ENCODE data around the gene LYSMD3.

Gene LYSMD3

DNA sequence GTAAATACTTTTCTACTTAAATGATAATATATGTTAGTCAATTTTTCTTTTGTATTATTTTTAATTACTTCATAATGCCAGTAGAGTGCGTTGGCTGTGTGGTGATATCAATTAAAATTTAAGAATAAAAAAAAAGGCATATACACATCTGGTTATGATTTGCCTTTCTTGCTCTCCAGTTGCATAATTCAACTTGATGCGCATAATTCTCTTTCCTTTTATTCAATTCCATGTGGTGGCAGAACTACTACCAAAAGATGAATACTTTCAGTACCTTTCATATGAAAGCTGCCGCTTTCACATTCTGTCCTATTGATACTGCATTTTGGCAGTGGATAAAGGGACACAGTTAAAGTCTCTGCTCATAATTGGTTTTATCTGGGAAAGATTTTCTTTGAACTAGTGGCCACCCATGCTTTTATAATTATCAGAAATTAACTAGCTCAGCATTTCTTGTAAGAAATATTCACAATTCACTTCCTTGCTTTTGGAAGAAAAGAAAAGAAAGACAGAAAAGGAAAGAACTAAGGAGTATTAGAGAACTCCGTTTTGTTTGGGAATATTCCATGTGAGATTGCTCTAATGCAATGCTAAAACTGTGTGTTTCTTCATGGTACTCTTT lies 16.9 kb upstream of the LYSMD3 start:
- DNase-seq = no peak

DNA sequence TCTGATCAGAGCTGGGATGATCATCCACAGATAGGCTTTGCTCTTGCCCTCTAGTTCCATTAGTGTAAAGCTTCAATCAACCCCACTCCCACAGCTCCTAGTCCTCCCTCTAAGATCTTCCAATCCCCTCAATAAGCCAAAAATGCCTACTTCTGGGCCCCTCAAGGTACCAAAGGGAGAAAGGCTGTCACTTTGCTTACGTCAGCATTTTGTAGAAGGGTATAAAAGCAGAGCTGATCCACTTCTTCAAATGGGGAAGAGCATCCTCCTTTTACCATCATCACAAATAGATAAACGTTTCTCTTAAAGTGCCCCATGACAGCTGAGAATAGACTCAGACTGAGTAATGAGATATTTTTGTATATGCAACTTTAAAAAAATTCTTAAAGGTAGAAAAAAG lies 16.1 kb upstream of the LYSMD3 start:
- DNase-seq = no peak

DNA sequence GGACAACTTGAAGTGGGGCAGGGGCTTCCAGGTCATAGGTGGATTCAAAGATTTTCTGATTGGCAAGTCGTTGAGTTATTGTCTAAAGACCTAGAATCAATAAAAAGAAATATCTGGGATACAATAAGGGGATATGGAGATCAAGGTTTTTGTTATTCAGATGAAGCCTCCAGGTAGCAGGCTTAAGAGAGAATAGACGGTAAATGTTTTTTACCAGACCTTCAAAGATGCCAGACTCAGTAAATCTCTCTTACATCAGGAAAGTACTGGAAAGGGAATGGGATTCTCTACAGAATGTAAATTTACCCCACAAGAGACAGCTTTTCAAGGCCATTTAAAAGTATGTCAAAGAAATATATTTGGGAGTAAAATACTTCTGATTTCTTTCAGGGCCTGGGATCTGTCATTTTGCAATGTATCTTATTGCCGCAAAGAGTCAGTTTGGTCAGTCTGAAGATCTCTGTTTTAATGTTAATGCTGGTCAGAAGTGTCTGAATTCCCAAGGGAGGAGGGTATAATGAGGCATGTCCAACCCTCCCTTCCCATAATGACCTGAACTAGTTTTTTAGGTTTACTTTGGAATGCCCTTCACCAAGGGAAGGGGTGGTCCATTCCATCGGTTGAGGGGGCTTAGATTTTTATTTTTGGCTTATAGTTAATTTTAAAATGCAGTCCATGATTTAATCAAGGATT lies 13.6 kb upstream of the LYSMD3 start:
- no peak for DNase-seq

DNA sequence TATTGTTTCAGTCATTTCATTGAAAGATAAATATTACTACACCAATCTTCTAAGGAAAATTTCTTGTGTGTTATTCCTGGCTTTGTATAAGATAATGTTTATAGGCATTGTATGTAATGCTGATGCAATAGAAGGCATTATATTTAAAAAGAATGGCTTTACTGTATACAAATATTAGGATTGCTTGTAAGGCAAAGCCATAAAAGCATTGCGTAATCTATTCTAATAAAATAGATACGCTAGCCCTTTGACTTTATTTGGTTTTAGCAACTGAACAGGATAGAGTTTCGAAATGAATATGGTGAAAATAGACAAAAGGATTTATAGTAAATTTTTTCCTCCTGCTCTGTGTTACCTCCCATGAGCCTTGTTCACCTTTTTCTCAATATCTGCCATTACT lies 5.5 kb upstream of the LYSMD3 start:
- no peak for DNase-seq

DNA sequence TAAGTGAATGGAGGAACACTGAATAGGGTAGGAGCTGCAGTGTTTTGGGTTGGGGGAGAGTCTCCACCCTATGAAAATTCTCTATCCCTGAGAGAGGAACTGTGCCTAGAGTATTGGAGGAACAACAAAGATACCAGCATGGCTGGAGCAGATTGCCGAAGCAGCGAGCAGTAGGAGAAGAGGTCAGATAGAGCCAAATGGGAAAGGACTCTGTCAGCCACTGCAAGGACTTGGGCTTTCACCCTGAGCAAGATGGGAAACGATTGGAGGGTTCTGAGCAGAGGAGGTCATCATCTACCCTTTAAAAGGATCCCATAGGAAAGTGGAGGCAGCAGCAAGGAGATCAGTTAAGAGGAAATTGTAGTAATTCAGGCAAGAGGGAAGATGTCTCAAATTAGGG lies 4.4 kb upstream of the LYSMD3 start:
- DNase-seq = no peak

DNA sequence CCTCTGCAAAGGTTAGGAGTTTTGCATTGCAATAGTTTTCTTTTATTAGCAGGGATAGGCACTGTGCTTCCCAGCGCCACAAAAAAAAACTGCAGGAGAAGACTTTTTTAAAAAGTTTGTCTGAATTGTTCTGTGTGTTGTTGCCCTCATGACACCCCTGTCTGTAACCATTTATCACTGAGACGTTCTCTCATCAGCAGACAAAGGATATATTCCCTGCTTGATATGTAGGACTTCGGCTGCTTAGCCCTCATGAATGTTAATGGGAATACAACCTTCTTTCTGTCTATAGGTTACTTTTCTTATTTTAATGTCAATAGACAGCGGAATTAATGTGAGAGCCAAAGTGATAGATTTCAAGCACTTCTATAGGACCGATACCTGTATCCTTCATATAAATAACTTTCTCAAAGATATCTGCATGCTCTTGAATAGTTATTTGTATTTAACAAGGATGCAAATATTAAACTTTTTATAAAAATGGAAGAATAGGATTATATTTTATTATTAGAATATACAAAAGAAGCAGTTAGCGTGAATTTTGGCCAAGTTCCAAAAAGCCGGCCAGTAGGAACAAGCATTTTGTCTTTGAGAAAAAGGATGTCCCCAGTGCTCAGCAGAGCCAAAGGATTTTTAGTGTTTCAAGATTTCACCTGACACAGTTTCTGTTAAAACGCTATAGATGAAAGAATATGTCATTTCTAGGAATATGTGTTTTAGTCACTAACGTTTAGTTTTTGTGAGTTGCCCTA lies 1.5 kb upstream of the LYSMD3 start:
- DNase-seq = no peak

DNA sequence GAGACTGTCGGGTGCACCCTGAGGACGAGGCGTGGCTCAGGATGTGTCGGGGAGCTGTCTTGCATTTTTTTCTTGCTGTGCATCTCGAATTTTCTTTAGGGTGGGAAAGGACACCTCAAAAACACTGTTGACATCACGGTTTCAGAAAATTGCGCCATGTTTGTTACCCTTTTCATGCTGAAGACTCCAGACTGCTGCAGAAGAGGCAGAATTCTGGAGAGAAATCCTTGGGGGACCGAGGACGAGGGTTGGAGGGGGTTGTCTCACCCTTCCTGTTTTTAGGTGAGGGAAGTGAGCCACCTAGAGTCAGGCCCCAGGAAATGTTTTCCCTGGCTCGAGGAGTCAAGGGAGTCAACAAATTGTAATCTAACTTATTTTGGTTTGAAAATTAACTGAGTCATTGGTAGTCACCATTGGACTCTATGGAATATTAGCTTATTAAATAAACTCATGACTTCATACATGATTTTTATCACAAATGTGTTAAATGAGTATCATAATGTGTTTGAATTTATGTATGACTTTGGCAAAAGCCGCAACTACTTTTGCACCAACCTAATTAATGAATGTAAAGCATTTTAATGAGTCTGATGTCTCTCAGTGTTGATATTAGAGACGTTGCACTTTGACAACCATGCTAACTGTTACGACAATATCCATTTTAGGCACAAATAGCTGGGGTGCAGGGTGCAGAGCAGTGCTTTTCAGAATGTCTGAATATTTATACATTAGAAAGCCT lies 724 bp upstream of the LYSMD3 start:
- DNase-seq = no peak

DNA sequence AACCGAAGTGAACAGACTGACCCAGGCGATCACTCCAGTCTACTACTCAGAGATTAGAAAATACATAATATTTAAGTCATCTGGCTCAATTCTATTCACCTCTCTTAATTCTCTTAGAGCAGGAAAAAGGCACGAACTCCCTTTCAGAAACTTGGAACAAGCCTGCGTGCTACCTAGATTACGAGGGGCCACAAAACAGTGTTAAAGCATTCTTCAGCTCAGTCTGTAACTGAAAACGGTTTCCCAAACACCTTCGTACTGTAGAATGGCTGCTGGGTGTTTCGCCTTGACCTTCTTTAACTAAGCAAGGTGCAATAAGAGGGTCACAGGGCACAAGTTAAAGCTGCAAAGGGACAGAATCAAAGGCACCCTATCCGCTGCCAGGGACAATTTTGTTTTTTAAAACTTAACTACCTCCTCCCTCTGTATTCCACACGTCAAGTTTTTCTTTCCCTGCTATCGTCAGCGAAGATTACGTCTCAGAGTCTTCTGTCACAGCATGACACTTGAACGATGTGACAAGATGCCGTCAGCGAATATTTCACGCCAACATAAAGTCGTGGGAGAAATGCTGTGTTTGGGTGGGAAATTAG lies 687 bp downstream of the LYSMD3 start:
- DNase-seq = no peak

DNA sequence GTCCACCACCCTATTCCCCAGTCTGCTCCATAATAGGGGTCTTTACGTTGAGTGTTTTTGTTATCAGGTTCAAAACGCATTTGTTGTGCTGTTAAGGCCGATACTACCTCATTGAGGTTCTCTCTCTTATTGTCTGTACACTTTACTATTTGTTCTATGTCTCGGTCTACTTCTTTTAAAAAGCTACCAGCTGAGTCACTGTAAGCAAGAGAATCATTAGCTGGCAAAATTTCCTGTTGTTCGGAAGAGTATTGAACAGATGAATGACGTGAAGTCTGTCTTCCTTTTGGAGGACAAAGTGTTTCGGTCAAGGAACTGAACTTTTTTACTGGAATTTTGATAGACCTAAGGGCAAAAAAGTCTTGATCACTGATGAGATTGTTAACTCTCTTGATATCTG lies 10.3 kb downstream of the LYSMD3 start:
- no peak for DNase-seq

DNA sequence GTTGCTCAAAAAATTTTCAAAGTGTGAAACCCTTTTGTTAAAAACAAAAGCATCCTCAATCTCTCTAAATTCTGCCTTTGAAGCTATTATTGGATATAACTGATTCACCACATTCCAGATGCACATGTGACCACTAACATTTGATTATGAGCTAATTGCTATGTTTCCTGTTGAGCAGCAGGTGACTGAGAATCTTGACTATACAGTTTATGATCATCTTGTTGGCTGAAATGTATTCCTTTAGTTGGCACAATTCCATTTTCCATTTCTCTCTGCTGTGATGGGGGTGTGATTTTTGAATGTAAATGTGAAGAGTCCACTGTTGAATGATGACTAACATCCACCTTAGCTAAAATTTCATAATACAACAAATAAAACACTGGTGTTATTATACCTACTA lies 10.7 kb downstream of the LYSMD3 start:
- DNase-seq = no peak

DNA sequence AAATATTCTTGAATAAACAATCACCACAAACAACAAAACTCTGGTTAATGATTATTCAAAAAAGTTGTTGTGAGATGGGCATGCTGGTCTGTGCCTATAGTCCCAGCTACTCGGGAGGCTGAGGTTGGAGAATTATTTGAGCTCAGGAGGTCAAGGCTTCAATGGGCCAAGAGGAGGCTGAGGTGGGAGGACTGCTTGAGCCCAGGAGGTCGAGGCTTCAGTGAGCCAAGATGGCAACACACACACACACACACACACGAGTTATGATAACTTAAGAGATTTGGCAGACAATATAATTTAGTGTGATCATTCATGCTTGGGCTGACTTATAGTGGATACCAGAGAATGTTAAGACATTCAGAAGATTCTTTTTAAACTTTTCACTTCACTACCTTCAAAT lies 14.9 kb downstream of the LYSMD3 start:
- no peak for DNase-seq

DNA sequence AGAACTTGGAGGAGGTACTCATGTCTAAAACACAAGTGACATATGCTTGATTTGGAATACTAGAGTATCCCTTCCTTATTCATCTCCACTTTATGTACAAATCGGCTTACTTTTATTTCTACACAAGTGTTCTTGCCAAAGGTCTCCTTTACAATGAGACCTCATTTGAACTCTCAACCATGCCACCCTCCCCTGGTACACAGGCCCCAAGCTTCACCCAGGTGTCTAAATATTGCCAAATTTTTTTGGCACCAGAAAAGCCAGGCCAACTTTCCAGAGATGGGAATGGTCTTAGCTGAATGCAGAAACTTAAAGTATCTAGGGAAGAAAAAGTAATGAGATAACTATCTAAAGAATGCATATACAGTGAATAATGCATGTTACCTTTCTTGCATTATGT lies 18.9 kb downstream of the LYSMD3 start:
- no peak for DNase-seq

DNA sequence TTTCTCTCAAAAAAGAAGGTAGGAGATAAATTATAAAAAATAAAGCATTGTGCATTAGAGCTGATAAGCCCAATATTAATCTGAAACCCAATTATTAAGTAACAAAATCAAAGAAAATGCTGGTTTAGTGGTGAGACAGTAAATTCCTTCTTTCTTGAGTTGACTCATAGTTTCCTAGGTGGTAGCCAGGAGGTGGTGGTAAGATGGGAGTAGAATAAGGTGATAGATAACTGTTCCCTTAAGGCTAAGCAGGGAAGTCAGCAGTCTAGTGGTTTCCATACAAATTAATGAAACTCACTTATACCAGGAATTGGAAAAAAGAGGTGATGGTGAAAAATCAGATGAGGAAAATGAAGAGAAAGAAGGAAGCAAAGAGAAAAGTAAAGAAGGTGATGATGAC lies 23.2 kb downstream of the LYSMD3 start:
- no peak for DNase-seq

DNA sequence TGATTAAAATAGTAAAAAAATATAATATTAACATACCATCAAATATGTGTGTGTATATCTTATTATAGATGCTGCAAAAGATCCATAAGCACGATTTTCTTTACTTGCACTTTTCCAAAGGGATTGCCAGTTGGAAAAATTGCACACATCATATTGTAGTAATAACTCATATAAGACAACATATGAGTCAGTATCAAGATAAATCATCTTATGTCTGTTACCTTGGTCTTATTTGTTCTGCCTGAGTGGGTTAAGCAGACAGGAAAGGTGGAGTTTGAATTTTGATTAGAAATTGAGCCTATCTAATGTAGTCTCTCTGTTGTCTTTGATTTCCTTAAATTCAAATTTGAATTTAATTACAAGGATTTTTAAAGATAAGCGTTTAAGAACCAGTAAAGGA lies 24.6 kb downstream of the LYSMD3 start:
- no peak for DNase-seq

DNA sequence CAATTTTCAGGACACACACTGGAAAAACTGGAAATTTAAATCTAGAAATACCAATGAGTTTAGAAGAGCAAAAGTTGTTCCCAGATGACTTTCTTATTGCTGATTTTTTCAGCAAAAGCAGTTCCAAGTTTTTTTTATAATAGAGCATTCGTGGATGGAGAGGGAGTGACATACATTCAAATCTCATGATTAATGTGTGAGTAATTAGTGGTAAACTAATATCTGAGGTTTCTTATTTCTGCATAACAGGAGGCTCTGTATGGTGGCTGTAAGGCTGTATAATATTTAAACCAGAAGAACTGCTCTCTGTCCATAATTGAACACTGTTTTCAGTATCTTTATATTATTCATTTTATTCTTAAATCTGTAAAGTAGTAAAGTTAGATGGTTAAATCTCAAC lies 25.8 kb downstream of the LYSMD3 start:
- DNase-seq = no peak

DNA sequence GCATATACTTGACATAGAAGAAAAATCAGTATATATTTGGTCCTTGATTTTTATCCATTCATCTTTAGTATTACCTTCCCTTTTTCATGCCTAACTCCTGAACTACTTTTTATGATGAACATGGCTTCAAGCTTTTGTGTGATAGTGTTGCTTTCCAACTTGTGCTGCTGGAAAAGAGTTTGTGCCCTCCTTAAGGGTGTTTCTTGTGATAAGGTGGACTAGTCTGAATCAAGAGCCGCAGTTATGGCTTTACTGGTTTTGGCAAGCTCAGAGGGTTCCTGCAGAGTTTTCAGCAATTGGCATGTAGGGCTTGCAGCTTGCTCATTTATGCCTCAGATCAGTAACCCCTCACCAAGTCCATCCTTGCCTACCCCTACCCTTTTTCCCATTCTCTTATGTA lies 34.2 kb downstream of the LYSMD3 start:
- no peak for DNase-seq

DNA sequence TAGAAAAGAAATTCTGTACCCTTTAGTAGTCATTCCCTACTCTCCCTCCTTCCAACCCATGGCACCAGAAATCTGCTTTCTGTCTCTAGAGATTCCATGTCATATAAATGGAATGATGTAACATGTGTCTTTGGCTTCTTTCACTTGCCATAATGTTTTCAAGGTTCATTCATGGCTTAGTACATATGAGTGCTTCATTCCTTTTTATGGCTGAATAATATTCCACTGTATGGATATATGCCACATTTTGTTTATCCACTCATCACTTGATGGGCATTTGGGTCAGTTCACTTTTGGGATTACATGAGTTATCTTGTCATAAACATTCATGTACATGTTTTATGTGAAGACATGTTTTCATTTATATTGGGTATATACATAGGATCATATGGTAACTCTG lies 35.3 kb downstream of the LYSMD3 start:
- no peak for DNase-seq

DNA sequence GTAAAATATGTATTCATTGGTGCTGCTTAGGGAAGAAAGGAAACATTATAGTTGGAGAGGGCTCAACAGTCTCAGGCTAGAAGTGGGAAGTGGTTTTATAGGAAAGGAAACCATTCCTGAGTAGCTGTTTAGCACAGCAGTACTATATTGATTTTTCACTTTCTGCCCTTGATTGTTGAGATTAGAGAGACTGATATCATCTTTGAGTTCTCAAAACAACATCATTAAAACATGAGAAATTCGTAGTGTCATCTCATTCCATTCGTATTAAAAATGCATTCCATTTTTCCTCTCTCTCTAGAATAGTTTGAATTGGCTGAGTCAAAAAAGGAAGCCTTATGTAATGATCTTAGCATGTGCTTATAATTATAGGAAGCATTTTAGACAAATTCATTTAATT lies 40.6 kb downstream of the LYSMD3 start:
- no peak for DNase-seq

DNA sequence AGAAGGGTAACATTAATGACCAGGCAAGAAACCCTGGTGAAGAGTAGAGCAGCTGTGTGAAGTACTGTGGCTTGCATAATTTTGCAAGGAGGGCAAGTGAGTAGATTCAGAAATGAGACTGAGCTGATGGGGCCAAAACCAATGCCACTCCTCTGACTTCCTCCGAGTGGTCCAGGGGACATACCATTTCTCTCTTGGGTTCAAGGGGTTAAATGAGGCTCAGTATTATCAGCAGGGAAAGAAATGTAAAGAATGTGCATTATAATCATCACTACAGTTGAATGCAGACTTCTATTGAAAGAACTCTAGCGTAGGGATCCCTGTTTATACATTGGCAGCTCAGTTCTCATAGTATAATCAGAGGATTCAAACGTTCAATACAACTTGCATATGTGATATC lies 44.8 kb downstream of the LYSMD3 start:
- no peak for DNase-seq

DNA sequence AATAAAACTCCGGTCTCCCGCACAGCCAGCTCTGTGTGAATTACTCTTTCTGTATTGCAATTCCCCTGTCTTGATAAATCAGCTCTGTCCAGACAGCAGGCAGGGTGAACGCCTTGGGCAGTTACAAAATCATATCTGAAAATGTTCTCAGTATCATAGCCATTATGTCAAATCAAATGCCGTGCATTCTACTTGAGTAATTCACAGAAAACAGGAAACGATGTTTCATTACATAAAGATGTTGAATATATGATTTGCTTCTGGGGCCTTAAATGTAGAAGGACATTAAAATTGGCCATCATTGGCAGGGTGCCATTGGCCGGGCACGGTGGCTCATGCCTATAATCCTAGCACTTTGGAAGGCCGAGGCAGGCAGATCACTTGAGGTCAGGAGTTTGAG lies 46.2 kb downstream of the LYSMD3 start:
- no peak for DNase-seq

DNA sequence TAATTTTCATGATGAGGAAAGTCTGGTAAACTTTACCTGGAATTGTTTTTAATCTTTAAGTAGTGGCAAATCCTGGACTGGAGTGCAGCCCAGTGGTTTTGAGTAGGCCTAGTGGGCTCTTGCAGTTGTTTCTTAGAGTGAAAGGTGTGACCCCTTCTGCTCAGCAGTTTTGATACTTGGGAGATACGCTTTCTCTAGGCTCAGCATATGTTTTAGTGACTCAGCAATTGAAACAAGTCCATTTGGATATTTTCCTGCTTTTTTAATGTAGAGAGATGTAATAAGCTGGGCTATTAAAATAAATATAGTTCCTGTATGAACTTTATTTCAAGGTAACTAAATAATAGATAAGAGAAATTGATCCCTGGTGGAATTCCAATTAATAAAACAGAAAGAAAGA lies 48.7 kb downstream of the LYSMD3 start:
- no peak for DNase-seq

DNA sequence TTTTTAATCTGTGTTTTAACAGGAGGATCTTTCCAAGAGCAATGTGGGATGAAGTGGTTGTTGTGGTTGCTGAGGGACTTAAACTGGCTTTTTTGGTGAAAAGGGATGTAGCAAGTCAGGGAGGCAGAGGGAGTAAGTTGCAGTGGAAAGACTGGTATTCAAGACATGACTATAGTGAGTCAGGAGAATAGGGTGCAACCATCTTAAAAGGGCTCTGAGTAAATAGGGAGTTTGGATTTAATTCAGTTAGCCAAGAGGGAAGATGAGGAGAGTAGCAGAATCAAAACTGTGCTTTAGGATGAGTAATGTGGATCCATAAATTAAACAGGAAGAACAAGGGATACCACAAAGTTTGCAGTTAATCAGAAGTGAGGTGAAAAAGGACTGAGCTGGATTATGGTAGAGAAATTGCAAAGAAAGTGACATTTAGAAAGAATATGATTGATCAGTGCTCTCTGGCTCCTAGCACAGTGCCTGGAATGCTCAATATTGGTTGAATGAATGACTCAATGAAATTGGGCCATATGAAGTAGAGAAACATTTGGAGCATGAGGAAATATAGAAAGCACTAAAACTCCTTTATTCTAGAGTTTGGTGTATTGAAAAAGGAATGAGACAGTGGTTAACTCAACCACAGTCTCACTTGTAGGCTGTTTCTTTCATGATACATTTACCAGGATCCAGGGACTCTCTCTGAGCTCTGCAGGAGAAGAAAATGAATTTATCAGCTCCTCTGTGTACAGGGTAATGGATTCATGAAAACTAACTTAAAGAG lies 49.6 kb downstream of the LYSMD3 start:
- DNase-seq = no peak
